ENCODE measurements around the gene GNAQ.

The GNAQ gene

DNA sequence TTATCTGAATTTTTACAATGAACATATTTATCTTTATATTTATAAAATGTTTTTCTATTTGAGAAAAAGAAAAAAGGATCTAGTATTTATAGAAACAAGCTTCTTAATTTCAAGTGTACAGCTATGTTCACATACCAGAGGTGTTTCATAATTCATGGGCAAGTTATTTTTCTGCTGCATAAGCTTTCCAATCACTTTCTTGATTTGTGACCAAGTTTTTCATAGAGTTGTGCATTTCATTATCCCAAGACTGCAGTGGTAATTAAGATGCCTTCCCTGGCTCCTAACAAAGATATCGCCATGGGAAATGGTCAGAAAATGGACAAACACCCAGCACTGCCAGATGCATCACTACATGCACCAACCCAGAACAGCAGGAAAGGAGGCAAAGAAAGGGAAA lies 124.6 kb downstream of the GNAQ start:
- TF ChIP-seq USF1 (IDR thresholded peaks at IDR 0.05) (no peak), TEAD4 (IDR thresholded peaks at IDR 0.05) (no peak), TAF1 (IDR thresholded peaks at IDR 0.05; ENCODE audit: low read depth) (no peak), CREB1 (IDR thresholded peaks at IDR 0.05; ENCODE audit: low read depth) (no peak), CEBPB (IDR thresholded peaks at IDR 0.05) (no peak), EP300 (IDR thresholded peaks at IDR 0.05; ENCODE audit: borderline replicate concordance) (no peak), ZBTB7A (IDR thresholded peaks at IDR 0.05; ENCODE audit: low read depth) (no peak), YY1 (IDR thresholded peaks at IDR 0.05; ENCODE audit: low read depth) (no peak), REST (IDR thresholded peaks at IDR 0.05; ENCODE audit: low read depth) (no peak), RAD21 (IDR thresholded peaks at IDR 0.05; ENCODE audit: low read depth) (no peak)
- TF ChIP-seq, protein P1, sequence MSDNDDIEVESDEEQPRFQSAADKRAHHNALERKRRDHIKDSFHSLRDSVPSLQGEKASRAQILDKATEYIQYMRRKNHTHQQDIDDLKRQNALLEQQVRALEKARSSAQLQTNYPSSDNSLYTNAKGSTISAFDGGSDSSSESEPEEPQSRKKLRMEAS (IDR thresholded peaks at IDR 0.05), result no peak

GRCh38 chr9:77903666-77904285 lies 127.8 kb downstream of the GNAQ start:
- TF ChIP-seq TCF12 (IDR thresholded peaks at IDR 0.05; ENCODE audit: low read depth), result no peak
- no peak for TF ChIP-seq ZBTB7A (IDR thresholded peaks at IDR 0.05; ENCODE audit: low read depth)
- TF ChIP-seq USF1 (IDR thresholded peaks at IDR 0.05), result no peak

GRCh38 chr9:77901771-77902170 lies 129.8 kb downstream of the GNAQ start:
- no peak for TF ChIP-seq TEAD4 (IDR thresholded peaks at IDR 0.05)
- no peak for TF ChIP-seq ZBTB7A (IDR thresholded peaks at IDR 0.05; ENCODE audit: low read depth)
- TF ChIP-seq USF1 (IDR thresholded peaks at IDR 0.05), result no peak
- TF ChIP-seq RAD21 (IDR thresholded peaks at IDR 0.05; ENCODE audit: low read depth), result no peak
- TF ChIP-seq YY1 (IDR thresholded peaks at IDR 0.05; ENCODE audit: low read depth), result no peak
- TF ChIP-seq EP300 (IDR thresholded peaks at IDR 0.05; ENCODE audit: borderline replicate concordance), result no peak
- no peak for TF ChIP-seq CREB1 (IDR thresholded peaks at IDR 0.05; ENCODE audit: low read depth)
- no peak for TF ChIP-seq REST (IDR thresholded peaks at IDR 0.05; ENCODE audit: low read depth)
- TF ChIP-seq FOXM1 (IDR thresholded peaks at IDR 0.05; ENCODE audit: borderline replicate concordance, low read depth), result no peak
- TF ChIP-seq, protein P1 (IDR thresholded peaks at IDR 0.05), result no peak
- TF ChIP-seq TAF1 (IDR thresholded peaks at IDR 0.05; ENCODE audit: low read depth), result no peak
- no peak for TF ChIP-seq NFIC (IDR thresholded peaks at IDR 0.05)
- TF ChIP-seq TCF12 (IDR thresholded peaks at IDR 0.05; ENCODE audit: low read depth), result no peak
- TF ChIP-seq CEBPB (IDR thresholded peaks at IDR 0.05), result no peak
- no peak for TF ChIP-seq EGR1 (IDR thresholded peaks at IDR 0.05)

DNA sequence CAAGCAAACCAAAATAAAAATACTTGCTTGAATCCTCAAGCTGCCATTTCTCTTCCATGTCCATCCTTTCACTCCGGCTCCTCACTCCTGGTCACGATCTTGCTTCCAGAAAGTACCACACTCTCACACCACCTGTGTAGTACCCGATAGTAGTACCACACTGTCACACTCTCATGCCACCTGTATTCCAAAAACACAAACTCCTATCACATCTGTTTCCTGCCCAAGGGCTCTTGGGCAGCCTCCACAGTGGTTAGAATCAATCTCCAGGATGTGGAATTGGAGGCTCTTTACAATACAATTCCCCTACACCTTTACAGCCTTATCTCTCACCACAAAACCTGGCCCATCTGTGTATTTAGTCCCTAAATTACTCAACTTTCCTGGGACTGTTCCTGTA lies 130.6 kb downstream of the GNAQ start:
- TF ChIP-seq TEAD4 (IDR thresholded peaks at IDR 0.05), result no peak
- TF ChIP-seq EP300 (IDR thresholded peaks at IDR 0.05; ENCODE audit: borderline replicate concordance), result no peak
- TF ChIP-seq, protein P1 (IDR thresholded peaks at IDR 0.05), result no peak
- no peak for TF ChIP-seq TAF1 (IDR thresholded peaks at IDR 0.05; ENCODE audit: low read depth)
- TF ChIP-seq REST (IDR thresholded peaks at IDR 0.05; ENCODE audit: low read depth), result no peak
- no peak for TF ChIP-seq USF1 (IDR thresholded peaks at IDR 0.05)
- TF ChIP-seq CREB1 (IDR thresholded peaks at IDR 0.05; ENCODE audit: low read depth), result no peak
- TF ChIP-seq CEBPB (IDR thresholded peaks at IDR 0.05), result no peak
- TF ChIP-seq NFIC (IDR thresholded peaks at IDR 0.05), result no peak
- no peak for TF ChIP-seq TCF12 (IDR thresholded peaks at IDR 0.05; ENCODE audit: low read depth)
- TF ChIP-seq RAD21 (IDR thresholded peaks at IDR 0.05; ENCODE audit: low read depth), result no peak
- no peak for TF ChIP-seq ZBTB7A (IDR thresholded peaks at IDR 0.05; ENCODE audit: low read depth)
- no peak for TF ChIP-seq YY1 (IDR thresholded peaks at IDR 0.05; ENCODE audit: low read depth)
- no peak for TF ChIP-seq FOXM1 (IDR thresholded peaks at IDR 0.05; ENCODE audit: borderline replicate concordance, low read depth)
- no peak for TF ChIP-seq EGR1 (IDR thresholded peaks at IDR 0.05)

Measured in Ishikawa (cell line).